ENCODE measurements around the gene CHRDL2. TPM values are rescaled to one million over a fixed set of nuclear protein-coding genes. Genes with fewer than 3 reads are reported as not detected.

CHRDL2 gene
- polyA plus RNA-seq, 1 of the 3 experiments (the other 2 are of a cell fraction) = not detected

- CTCF ChIA-PET = interaction anchor here (0.7 to 15.6 kb wide), 19 partner anchors 8 to 1234 kb away, joined by 3 to 243 read pairs (median 7); no protein-coding TSS in a partner anchor
- Histone ChIP-seq H3K4me3 (ENCODE audit: low read depth in 2 of 2, low read length in 1 of 2) (no peak overlapping the region), H3K9ac (no peak overlapping the region), H3K27me3 (ENCODE audit: insufficient read depth) (no peaks in the 10 kb centered on the region), H2AFZ (ENCODE audit: low read depth) (no peak overlapping the region), H3K27ac (ENCODE audit: low read depth in 2 of 2, low read length in 1 of 2) (no peak overlapping the region), H3F3A (replicated peaks; ENCODE audit: insufficient read depth) (no peaks in the 10 kb centered on the region), H4K20me1 (ENCODE audit: insufficient read depth) (no peaks in the 10 kb centered on the region), H3K9me3 (no peaks in the 10 kb centered on the region), H3K4me2 (no peak overlapping the region), H3K9me2 (no peaks in the 10 kb centered on the region), H3K36me3 (replicated peaks in 1 of 2; ENCODE audit: control insufficient read depth in 1 of 2, insufficient read depth in 2 of 2, low read length in 1 of 2) (no peaks in the 10 kb centered on the region), H3K4me1 (ENCODE audit: control insufficient read depth in 1 of 2, insufficient read depth in 2 of 2, low read depth in 1 of 2, low read length in 1 of 2) (peaks cover 0 to 8% of the 10 kb centered on the region in 2 experiments; a peak in 1 of 4 replicates), H3K79me2 (ENCODE audit: insufficient read depth) (no peaks in the 10 kb centered on the region)
- TF ChIP-seq FOXM1 (IDR thresholded peaks at IDR 0.05; ENCODE audit: low read depth) (no peak), MEF2A (IDR thresholded peaks at IDR 0.05; ENCODE audit: borderline replicate concordance, low read depth) (no peak), POLR2AphosphoS5 (IDR thresholded peaks at IDR 0.05; ENCODE audit: low read depth, low read length) (no peak), RAD21 (IDR thresholded peaks at IDR 0.05; ENCODE audit: low read length) (no peak), USF1 (IDR thresholded peaks at IDR 0.05; ENCODE audit: borderline replicate concordance, low read depth) (no peak), TAF1 (IDR thresholded peaks at IDR 0.05; ENCODE audit: borderline replicate concordance, low read depth, low read length) (no peak), SIN3A (IDR thresholded peaks at IDR 0.05; ENCODE audit: borderline replicate concordance, low read depth, low read length) (no peak), RFX5 (IDR thresholded peaks at IDR 0.05; ENCODE audit: low read length) (no peak), FOSL2 (IDR thresholded peaks at IDR 0.05; ENCODE audit: borderline replicate concordance, low read depth) (no peak), RXRA (IDR thresholded peaks at IDR 0.05; ENCODE audit: borderline replicate concordance, low read depth) (no peak), USF2 (IDR thresholded peaks at IDR 0.05; ENCODE audit: borderline replicate concordance, low read depth, low read length) (no peak), GATA2 (CRISPR knock-in tag; IDR thresholded peaks at IDR 0.05) (no peak), REST (IDR thresholded peaks at IDR 0.05; ENCODE audit: low read depth, low read length) (no peak), RCOR1 (IDR thresholded peaks at IDR 0.05; ENCODE audit: low read length) (no peak), GABPA (IDR thresholded peaks at IDR 0.05; ENCODE audit: low read depth) (no peak)
- 77% methylated on average over 7 of the region's 8 CpGs for WGBS (ENCODE audit: low lambda C conversion rate)
- DNase-seq = no peak
- POLR2A ChIA-PET = no interaction called here
These were observed 29.9 kb downstream of the CHRDL2 start for GRCh38 chr11:74701351-74701750.
